ENCODE measurements around the gene DHRS11.
A peak's percentile ranks its signal among the peaks of the same experiment; 100 is the strongest.

Gene DHRS11

GRCh38 chr17:36610474-36610873 lies 18.8 kb downstream of the DHRS11 start:
- no peak for TF ChIP-seq CTCF (conservative IDR thresholded peaks at IDR 0.05)
- no peak overlapping the region for H3K27ac ChIP-seq

- TF ChIP-seq CTCF (conservative IDR thresholded peaks at IDR 0.05) = no peak
- H3K27ac ChIP-seq = no peak overlapping the region
Measured at GRCh38 chr17:36611345-36612072, 19.8 kb downstream of the DHRS11 start.

- no peak for TF ChIP-seq CTCF (conservative IDR thresholded peaks at IDR 0.05)
Measured at GRCh38 chr17:36612323-36612722, 20.6 kb downstream of the DHRS11 start.

GRCh38 chr17:36613155-36613554 lies 21.5 kb downstream of the DHRS11 start:
- no peak for TF ChIP-seq CTCF (conservative IDR thresholded peaks at IDR 0.05)
- no peak overlapping the region for H3K27ac ChIP-seq

More at GRCh38 chr17:36612323-36612722, 20.6 kb downstream of the DHRS11 start:
- no peak overlapping the region for H3K27ac ChIP-seq

GRCh38 chr17:36614081-36614480 lies 22.4 kb downstream of the DHRS11 start:
- H3K27ac ChIP-seq = peak overlapping the region; percentile 49; the same call in 1 of the 2 replicates
- TF ChIP-seq CTCF (conservative IDR thresholded peaks at IDR 0.05) = no peak

- no peak for TF ChIP-seq CTCF (conservative IDR thresholded peaks at IDR 0.05)
- H3K27ac ChIP-seq = peak overlapping the region; percentile 49
Measured at GRCh38 chr17:36614933-36615332, 23.3 kb downstream of the DHRS11 start.

- no peak for TF ChIP-seq CTCF (conservative IDR thresholded peaks at IDR 0.05)
- H3K27ac ChIP-seq = no peak overlapping the region
Measured at GRCh38 chr17:36616061-36617029, 24.7 kb downstream of the DHRS11 start.

All from VCaP (cell line).